Activated naive CD4-positive, alpha-beta T cell treated with anti-CD3 and anti-CD28 coated beads, Interleukin-2, amount 50 U/mL, for 16 hours (primary cell): ENCODE data around the gene KCNQ1.
A peak's percentile ranks its signal among the peaks of the same experiment; 100 is the strongest.

ENCODE experiments used
- DNase-seq: peaks from one replicate; pipeline ENCODE4 v3.0.0-alpha.2; 2020

The KCNQ1 gene

GRCh38 chr11:2742611-2743426, 298.0 kb downstream of the KCNQ1 start:
- DNase-seq, result peak; percentile 8

- DNase-seq, result peak; percentile 2
Measured at GRCh38 chr11:2743427-2744110, 298.8 kb downstream of the KCNQ1 start.

- DNase-seq, result peak; percentile 0
Measured at GRCh38 chr11:2744166-2744565, 299.4 kb downstream of the KCNQ1 start.

- peak; percentile 7 for DNase-seq
Measured at GRCh38 chr11:2745511-2745910, 300.7 kb downstream of the KCNQ1 start.

GRCh38 chr11:2746401-2747247, 301.8 kb downstream of the KCNQ1 start:
- DNase-seq, result peak; percentile 3

- peak; percentile 4 for DNase-seq
Measured at GRCh38 chr11:2747248-2748027, 302.6 kb downstream of the KCNQ1 start.

GRCh38 chr11:2748061-2748813, 303.4 kb downstream of the KCNQ1 start:
- peak; percentile 3 for DNase-seq

- peak; percentile 6 for DNase-seq
Measured at GRCh38 chr11:2748814-2749554, 304.2 kb downstream of the KCNQ1 start.

GRCh38 chr11:2750101-2750681, 305.4 kb downstream of the KCNQ1 start:
- DNase-seq, result peak; percentile 5

- no peak for DNase-seq
Measured at GRCh38 chr11:2750682-2751522, 306.1 kb downstream of the KCNQ1 start.

- no peak for DNase-seq
Measured at GRCh38 chr11:2751523-2752203, 306.9 kb downstream of the KCNQ1 start.

GRCh38 chr11:2752204-2752770, 307.5 kb downstream of the KCNQ1 start:
- no peak for DNase-seq

- DNase-seq, result no peak
Measured at GRCh38 chr11:2752923-2753322, 308.1 kb downstream of the KCNQ1 start.

- no peak for DNase-seq
Measured at GRCh38 chr11:2754008-2754407, 309.2 kb downstream of the KCNQ1 start.

GRCh38 chr11:2755071-2755470, 310.3 kb downstream of the KCNQ1 start:
- DNase-seq, result no peak

- DNase-seq, result no peak
Measured at GRCh38 chr11:2758751-2759150, 313.9 kb downstream of the KCNQ1 start.

- no peak for DNase-seq
Measured at GRCh38 chr11:2759228-2760195, 314.7 kb downstream of the KCNQ1 start.
